Stimulated activated CD8-positive, alpha-beta memory T cell treated with anti-CD3 and anti-CD28 coated beads, Interleukin-15, amount 100 ng/mL, for 4 hours (primary cell): ENCODE measurements around the gene TREH.
A peak's percentile ranks its signal among the peaks of the same experiment; 100 is the strongest.
"Not testable (repeated sequence)": the region's sequence is repeated elsewhere in the genome, so short reads cannot be mapped to it uniquely, and the experiment has no call there.

Source experiments
- DNase-seq, 2 donors: peaks; one replicate each; pipeline ENCODE4 v3.0.0-alpha.2; 2020; ENCODE audit warnings: low read depth in 2 of 2

The TREH gene

DNA sequence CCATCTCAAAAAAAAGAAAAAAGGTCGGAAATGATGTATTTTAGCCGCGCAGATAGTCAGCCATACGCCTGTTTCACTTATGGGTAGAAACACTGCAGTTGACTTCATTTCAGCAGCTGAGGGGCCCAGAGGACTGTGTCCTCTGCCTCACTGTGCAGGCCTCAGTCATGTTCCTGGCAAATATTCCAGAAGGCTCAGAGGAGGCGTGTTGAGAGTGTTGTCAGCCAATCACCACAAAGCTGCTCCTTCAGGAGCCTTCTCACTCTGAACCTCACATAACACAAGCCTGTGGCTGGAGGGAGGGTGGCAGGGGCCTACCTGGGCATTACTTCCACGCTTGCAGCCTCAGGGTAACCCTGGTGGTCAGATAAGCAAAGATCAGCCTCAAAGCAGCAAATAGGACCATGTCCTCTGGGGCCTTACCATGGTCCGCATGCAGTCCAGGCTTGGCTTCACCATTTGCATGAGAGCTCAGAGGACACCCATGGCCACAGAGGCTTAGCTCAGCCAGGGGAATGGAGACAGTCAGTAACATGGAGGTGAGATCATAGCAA is 17.3 kb upstream of the TREH start:
- no peak for DNase-seq

DNA sequence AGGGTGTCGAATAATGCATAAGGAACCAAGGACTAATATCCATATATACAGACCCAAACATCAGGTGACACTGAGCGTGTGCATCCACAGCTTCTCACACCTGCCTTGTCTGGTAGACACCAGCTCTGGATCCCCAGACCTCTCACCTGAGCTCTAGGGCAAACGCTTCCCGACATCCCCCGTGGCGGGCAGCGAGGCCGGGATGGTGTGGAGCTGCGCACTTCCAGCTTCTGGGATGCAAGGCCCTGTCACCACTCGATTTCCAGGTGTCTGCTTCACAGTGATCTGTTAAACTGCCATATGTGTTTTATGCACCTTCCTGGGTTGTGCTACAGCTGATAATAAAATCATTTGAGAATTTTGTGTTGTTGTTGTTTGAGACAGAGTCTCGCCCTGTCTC is 15.3 kb upstream of the TREH start:
- DNase-seq, result no peak

DNA sequence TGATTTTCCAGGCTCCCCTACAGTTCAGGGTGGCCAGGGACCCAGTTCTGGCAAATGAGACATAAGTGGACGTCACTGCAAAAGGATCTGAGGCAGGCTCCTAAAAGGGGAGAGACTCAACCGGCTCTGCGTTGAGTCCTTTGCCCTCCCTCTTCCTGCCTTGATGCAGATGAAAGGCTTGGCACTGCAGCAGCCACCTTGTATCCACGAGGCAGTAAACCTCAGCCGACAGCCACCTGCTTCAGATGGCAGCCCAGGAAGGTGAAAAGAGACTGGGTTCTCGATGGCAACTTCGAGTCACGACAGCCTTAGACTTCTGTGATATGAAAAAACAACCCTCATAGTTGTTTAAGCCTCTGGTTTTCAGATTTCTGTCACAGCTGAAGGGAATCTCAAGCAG is 14.7 kb upstream of the TREH start:
- no peak for DNase-seq

DNA sequence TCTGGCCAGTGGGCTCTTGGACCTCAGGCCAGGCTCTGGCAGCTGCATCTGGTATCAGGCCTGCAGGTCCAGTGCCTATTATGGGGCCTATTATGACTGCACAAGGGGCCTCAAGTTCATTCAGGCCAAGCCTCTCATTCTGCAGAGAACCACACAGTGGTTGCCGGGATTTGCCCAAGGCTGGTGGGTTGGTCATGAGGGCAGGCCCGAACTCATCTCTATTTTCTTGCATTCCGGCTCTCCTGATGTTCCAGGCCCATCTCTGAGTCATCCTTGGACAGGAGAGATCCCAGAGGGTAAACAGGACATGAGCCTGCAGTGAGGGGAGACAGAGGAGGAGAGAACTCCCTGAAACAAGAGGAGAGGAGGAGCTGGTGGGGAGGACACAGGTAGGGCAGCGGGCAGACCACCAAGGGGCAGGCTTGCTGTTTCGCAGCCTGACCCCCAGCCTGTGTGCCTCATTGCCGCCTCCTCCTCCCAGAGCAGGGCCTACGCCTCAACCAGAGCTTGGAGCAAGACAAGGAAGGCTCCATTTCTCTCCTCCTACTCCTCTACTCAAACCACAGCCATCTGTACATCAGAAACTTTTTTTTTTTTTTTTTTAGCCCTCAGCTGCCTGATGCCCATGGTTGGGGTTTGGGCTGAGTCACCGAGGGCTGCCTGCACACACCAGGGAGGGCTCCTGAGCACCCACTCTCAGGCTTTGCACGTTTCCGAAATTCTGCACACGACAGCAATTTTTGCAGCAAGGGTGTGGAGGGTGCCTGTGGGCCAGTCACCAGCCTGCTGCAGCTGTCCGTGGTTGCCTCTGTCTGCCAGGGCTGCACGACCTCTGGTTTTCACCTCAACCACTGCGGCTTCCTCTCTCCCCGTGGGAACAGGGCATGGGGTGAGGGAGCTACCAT is 12.7 kb upstream of the TREH start:
- DNase-seq, result peak; percentile 51 to 61

DNA sequence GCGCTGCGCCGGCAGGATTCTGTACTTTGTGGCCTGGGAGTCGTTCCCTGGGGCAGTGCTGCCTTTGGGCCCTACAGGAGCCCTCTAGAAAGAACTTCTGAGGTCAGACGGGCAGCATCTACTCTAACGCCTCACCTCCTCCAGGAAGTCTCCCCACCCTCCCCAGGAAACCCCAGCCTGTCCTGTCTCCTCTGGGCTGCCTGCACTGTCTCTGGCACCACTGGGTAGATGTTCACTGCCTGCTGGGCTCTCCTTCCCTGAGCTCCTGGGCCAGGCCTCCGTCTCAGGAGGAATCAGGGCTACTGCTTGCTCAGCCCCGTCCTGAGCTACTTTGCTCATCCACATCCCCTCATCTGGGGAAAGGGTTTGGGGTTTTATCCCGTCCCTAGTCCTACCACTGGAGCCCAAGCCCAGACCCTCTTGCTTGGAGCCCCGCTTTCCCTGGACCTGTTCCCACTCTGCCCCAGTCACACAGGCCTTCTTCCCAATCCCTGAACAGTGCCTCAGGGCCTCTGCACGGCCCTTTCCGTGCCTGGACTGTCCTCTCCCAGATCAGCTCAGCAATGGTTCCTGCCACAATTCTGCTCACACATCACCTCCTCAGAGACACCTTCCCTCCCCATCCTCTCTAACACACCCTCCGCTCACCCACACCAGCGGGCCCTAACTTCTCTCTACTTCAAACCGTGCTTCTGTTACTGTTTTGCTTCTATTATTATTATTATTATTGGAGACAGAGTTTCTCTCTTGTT is 11.3 kb upstream of the TREH start:
- no peak for DNase-seq

DNA sequence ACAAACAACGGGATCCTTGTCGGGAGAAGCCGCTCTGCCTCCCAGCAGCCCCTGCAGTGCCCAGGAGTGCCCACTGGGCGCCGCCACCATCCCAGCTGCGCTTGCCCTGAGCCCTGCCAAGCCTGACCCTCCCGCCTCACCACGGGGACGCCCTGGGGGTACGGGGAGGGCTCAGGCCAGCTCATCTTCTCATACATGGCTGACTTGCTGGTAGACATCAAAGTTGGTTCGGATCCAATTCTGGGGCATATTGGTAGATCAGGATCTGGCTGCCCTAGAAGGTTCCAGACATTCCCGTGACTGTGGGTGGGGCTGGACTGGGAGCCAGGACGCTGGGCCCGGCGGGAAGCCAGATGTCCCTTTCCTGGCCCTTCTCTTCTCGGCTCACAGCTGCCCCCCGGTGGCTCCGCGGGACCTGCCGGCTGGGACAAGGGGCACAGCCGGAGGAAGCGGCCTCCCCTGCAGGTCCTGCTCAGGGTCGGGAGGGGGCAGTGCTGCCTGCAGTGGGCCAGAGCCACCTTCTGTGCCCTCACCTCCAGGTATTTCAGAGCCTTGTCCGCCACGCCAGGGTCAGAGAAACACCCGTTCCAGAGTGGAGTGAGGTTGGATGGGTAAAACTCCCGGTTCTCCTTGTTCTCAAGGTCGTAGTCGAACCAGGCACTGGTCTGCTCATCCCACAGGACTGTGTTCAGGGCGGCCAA is 10.6 kb upstream of the TREH start:
- peak; percentile 60 to 70 for DNase-seq

DNA sequence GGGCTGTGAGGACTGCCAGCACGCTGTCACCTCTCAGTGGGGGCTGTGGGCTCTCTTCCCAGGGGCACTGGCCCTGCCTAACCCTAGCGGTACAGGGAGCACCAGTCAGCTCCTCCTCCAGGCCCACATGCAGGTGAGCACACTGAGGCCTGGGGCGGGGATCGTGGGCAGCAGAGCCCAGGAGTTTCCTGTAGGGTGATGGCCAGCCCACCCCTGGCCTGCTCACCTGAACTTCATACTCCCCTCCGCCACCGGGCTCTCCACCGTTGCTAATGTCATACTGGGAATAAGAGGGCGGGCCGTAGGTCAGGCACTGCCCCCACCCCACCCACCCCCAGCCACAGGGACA is 10.0 kb upstream of the TREH start:
- no peak for DNase-seq

DNA sequence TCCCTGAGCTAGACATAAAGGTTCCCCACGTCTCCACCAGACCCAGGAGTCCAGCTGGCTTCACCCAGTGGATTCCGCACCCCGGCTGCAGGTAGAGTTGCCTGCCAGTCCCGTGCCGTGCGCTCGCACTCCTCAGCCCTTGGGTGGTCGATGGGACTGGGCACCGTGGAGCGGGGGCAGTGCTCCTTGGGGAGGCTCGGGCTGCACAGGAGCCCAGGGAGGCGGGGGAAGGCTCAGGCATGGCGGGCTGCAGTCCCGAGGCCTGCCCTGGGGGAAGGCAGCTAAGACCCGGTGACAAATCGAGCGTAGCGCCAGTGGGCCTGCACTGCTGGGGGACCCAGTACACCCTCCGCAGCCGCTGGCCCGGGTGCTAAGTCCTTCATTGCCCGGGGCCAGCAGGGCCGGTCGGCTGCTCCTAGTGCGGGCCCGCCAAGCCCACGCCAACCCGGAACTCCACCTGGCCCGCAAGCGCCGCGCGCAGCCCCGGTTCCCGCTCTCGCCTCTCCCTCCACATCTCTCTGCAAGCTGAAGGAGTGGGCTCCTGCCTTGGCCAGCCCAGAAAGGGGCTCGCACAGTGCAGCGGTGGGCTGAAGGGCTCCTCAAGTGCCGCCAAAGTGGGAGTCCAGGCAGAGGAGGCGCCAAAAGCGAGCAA is 9.5 kb upstream of the TREH start:
- no peak for DNase-seq

DNA sequence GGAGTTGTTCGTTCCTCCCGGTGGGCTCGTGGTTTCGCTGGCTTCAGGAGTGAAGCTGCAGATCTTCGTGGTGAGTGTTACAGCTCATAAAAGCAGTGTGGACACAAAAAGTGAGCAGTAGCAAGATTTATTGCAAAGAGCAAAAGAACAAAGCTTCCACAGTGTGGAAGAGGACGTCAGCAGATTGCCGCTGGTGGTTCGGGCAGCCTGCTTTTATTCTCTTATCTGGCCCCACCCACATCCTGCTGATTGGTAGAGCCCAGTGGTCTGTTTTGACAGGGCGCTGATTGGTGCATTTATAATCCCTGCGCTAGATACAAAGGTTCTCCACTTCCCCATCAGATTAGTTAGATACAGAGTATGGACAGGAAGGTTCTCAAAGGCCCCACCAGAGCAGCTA is 8.9 kb upstream of the TREH start:
- DNase-seq, result not testable (repeated sequence)

DNA sequence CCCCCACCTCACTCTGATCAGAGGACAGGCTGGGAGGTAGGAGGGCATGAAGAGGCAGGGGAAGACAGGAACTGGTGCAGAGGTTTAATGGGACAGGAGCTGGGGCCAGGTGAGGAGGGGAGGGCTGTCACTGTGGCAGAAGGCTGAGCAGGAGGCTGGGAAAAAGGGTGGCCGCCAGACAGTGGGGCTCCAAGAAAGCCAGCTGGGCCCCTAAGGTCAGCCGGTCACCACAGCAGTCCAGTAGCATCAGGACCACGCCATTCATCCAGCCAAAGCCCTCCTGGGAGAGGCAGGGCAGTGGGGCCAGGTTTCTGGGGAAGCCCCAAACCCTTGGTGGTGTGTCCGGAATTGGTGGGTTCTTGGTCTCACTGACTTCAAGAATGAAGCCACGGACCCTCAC is 8.5 kb upstream of the TREH start:
- DNase-seq, result no peak

DNA sequence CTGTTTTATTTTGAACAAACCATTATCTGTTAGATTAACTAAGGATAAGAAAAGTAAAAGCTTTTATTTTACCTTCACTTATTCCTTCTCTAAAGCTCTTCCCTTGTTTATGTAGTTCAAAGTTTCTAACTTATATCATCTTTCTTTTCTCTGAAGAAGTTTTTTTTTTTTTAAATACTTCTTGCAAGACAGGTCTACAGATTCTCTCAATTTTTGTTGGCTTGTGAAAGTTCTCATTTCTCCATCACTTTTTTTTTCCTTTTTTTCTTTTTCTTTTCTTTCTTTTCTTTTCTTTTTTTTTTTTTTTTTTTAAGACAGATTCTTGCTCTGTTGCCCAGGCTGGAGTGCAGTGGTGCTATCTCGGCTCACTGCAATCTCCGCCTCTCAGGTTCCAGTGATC is 4.7 kb upstream of the TREH start:
- no peak for DNase-seq

DNA sequence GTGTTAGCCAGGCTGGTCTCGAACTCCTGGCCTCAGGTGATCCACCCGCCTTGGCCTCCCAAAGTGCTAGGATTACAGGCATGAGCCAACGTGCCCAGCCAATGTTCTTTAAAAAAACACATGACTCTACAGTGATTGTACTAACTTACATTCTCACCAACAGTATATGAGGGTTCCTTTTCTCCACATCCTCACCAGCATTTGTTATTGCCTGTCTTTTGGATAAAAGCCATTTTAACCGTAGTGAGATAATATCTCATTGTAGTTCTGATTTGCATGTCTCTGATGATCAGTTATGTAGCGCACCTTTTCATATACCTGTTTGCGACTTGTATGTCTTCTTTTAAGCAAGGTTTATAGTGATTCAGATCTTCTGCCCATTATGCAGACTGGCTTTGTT is 3.5 kb upstream of the TREH start:
- DNase-seq, result not testable (repeated sequence)

DNA sequence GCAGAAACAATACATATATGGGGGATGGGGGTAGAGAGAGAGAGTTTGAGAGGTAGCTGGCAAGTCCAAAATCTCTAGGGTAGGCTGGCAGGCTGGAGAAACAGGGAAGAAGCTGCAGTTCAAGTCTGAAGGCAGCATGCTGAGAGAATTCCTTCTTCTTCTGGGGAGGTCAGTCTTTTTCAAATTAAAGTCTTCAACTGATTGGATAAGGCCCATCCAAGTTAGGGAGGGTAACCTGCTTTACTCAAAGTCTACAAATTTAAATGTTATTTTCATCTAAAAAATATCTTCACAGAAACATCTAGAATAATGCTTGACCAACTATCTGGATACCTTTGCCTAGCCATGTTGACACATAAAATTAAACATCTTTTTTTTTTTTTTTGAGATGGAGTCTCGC is 2.9 kb upstream of the TREH start:
- DNase-seq, result no peak

DNA sequence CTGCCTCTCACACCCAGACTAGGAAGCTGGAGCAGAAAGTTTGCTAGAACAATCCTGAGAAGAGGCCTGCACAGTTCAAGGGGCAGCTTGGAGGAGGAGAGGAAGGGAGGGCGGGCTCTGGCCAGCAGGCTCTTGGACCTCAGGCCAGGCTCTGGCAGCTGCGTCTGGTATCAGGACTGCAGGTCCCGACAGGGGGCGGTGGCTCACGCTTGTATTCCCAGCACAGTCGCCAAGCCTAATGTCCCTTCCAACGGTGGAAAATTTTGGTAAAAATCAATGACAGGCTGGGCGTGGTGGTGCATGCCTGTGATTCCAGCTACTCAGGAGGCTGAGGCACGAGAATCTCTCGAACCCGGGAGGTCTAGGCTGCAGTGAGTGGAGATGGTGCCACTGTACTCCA is 542 bp downstream of the TREH start:
- not testable (repeated sequence) for DNase-seq

DNA sequence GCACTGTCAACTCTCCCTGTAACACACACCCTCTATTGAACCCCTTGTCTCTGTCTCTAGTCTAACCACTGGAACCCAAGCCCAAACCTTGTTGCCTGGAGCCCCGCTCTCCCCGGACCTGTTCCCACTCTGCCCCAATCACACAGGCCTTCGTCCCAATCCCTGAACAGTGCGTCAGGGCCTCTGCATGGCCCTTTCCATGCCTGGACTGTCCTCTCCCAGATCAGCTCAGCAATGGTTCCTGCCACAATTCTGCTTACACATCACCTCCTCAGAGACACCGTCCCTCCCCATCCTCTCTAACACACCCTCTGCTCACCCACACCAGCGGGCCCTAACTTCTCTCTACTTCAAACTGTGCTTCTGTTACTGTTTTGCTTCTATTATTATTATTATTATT is 1.5 kb downstream of the TREH start:
- DNase-seq, result no peak

DNA sequence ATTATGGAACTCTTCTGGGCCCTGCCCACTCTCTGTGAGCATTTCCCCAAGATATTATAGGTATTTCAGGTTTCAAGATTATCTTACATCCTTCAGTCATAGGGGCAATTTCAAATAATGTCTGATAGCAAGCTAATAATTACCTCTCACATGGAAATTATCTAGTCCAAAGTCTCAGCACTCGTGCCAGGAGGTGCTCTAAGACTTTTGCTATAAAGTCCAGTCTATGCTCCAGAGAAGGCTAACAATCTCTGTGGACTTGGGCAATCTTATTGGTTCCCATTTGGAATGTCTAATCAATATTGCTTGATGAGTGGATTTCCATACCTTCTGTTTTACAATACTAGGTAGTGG is 5.4 kb downstream of the TREH start:
- DNase-seq, result no peak

DNA sequence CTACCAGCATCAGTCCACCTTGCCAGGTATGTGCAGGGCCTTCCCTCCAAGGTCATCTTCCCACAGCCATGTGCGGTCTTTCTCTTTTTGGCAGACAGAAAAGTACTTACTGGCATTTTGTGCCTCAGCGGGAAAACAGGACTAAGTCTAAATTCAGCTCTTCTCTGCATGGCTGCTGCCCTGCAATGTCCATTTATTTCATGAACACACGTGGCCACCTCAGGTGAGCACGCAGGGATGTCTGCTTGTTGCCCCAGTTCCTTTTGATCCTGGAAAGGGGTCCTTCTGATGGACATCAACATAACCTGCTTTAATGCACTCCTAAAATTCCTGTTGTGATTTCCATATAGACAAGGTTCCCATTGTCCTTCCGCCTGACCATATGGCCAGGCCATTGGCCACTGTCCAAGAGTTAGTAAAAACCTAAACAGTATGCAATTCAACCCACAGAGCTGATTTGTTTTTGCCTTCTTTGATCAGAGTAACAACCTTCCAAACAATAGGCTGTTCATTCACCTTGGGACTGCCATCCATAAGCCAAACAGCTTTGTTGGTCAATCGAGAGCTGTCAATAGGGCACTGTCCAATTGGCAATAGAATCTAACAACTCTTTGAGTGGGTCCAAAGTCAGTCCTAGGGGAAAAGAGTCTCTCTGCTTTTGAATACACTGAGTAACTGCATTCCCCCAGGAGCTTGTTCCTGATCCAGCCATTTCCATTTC is 5.9 kb downstream of the TREH start:
- no peak for DNase-seq

DNA sequence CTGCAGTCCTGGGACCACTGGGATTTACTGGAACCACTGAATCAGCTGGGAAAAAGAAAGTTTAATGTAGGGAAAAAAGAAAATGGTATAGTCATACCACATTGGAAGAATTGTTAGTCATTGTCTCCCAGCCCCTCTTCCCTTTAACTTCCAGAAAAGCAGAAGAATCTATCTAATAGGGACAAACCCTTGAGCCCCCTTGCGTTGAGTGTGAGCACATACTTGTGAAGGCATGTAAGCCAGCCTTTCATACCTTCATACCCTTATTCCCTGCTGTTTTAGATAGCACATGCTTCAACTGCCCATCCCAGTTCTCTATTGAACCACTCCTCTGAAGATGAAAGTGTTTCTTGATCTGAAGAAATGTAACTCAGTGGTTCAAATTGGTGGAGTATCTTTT is 6.6 kb downstream of the TREH start:
- DNase-seq, result no peak

DNA sequence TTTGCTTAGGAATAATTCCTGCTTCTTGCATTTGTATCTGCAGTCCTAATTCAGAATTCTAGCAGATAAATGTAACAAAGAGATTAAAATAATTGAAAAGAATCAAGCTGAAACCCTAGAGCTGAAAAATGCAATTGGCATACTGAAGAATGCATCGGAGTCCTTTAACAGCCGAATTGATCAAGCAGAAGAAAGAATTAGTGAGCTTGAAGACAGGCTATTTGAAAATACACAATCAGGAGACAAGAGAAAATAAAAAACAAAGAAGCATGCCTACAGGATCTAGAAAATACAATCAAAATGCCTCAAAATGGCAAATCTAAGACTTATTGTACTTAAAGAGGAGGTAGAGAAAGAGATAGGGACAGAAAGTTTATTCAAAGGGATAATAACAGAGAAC is 8.2 kb downstream of the TREH start:
- DNase-seq, result no peak

DNA sequence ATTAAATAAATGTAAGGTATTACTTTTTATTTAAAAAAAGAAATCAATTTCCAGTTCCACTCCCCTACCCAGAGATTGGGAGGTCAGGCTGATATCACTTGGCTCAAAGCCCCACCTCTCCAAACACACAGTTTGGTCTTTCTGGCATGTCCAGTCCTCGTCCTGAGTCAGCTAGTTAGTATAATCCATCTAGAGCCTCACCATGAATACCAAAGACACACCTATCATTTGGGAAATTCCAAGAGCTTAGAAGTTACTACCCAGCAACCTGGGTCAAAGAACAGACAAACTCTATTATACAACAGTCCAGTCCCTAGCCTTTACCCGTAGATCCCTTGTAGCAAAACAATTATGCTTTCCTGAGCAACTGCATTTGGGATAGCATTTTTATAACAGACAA is 9.4 kb downstream of the TREH start:
- no peak for DNase-seq

DNA sequence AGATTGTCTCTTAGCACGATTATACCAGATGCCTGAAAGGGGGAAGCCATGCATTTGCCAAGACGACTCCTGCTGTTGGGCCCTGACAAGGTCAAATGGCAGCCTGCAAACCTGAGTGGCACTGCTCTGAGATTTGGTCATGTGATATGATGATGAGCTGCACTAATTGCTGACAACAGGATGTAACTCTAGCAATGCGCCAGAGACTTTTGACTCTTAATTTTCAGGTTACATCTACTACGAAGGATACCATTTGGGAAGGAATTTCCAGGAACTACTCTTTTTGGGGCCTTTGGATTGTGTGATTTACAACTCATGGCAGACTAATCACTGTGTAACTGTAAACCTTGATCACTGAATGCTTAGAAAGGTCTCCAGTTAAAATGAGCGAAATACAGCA is 13.1 kb downstream of the TREH start:
- no peak for DNase-seq
